Astrocyte (in vitro differentiated cells and primary cell): ENCODE data around the gene CRB2. TPM values are rescaled to one million over a fixed set of nuclear protein-coding genes. Genes with fewer than 3 reads are reported as not detected.

Experiments used
- DNase-seq: peaks from one replicate; pipeline ENCODE4 v3.0.0-alpha.2; 2010; ENCODE audit warnings: low read depth
- FAIRE-seq: peaks from 2 replicates; lab custom pipeline; 2011; peaks lifted over from hg19 to GRCh38; lab: Jason Lieb, UNC
- H2AFZ ChIP-seq: 2 replicates; pipeline ENCODE4 v1.6.0; 2012; ENCODE audit warnings: low read depth, low read length, inconsistent platforms
- H3K27ac ChIP-seq: 2 replicates; pipeline ENCODE4 v1.5.1; 2011; ENCODE audit warnings: low read depth, low read length, inconsistent platforms
- H3K27me3 ChIP-seq: 2 replicates; pipeline ENCODE4 v1.6.0; 2011; ENCODE audit warnings: low read length, inconsistent platforms; ENCODE audit not compliant: insufficient read depth
- H3K36me3 ChIP-seq: 2 replicates; pipeline ENCODE4 v1.5.1; 2011; ENCODE audit warnings: low read length, inconsistent platforms; ENCODE audit not compliant: insufficient read depth
- H3K4me1 ChIP-seq: 2 replicates; pipeline ENCODE4 v1.5.1; 2011; ENCODE audit warnings: low read length, inconsistent platforms; ENCODE audit not compliant: insufficient read depth
- H3K4me2 ChIP-seq: 2 replicates; pipeline ENCODE4 v1.6.0; 2012; ENCODE audit warnings: low read length, inconsistent platforms
- H3K4me3 ChIP-seq: 2 replicates; pipeline ENCODE4 v1.5.1; 2011; ENCODE audit warnings: low read depth, mild to moderate bottlenecking, low read length, inconsistent platforms; ENCODE audit not compliant: insufficient read depth
- H3K79me2 ChIP-seq: 2 replicates; pipeline ENCODE4 v1.6.0; 2012; ENCODE audit warnings: mild to moderate bottlenecking, low read length, inconsistent platforms; ENCODE audit not compliant: insufficient read depth
- H3K9ac ChIP-seq: 2 replicates; pipeline ENCODE4 v1.6.0; 2012; ENCODE audit warnings: mild to moderate bottlenecking, low read length, inconsistent platforms
- H3K9me3 ChIP-seq: 2 replicates; pipeline ENCODE4 v1.5.1; 2012; ENCODE audit warnings: low read depth, mild to moderate bottlenecking, low read length, inconsistent platforms; ENCODE audit not compliant: insufficient read depth
- H4K20me1 ChIP-seq: 2 replicates; pipeline ENCODE4 v1.6.0; 2012; ENCODE audit warnings: low read length, inconsistent platforms; ENCODE audit not compliant: insufficient read depth
- H3K27ac Mint-ChIP-seq: one replicate; pipeline ENCODE4 v1.8.0; 2021; ENCODE audit warnings: mild to moderate bottlenecking, mixed read lengths; ENCODE audit not compliant: unreplicated experiment
- H3K27me3 Mint-ChIP-seq: one replicate; pipeline ENCODE4 v1.8.0; 2021; ENCODE audit warnings: low read depth, mixed read lengths; ENCODE audit not compliant: unreplicated experiment
- H3K36me3 Mint-ChIP-seq: one replicate; pipeline ENCODE4 v1.8.0; 2021; ENCODE audit warnings: low read depth, mixed read lengths; ENCODE audit not compliant: unreplicated experiment
- H3K4me1 Mint-ChIP-seq: one replicate; pipeline ENCODE4 v1.8.0; 2021; ENCODE audit warnings: low read depth, mixed read lengths; ENCODE audit not compliant: unreplicated experiment
- H3K4me3 Mint-ChIP-seq: one replicate; pipeline ENCODE4 v1.8.0; 2021; ENCODE audit warnings: mild to moderate bottlenecking, moderate library complexity, mixed read lengths; ENCODE audit not compliant: unreplicated experiment
- H3K9me3 Mint-ChIP-seq: one replicate; pipeline ENCODE4 v1.8.0; 2021; ENCODE audit warnings: mild to moderate bottlenecking, mixed read lengths; ENCODE audit not compliant: unreplicated experiment
- EZH2 ChIP-seq: IDR thresholded peaks from 2 replicates; pipeline ENCODE4 v1.6.1; 2012; ENCODE audit warnings: mild to moderate bottlenecking, low read length, inconsistent platforms; ENCODE audit not compliant: insufficient read depth
- total RNA-seq: library from RNA; stranded (reverse); gene quantifications from 2 replicates; pipeline ENCODE4 v1.2.1, GENCODE V29; 2021
- TF ChIP-seq, protein P1 (sequence below): IDR thresholded peaks from 2 replicates; pipeline ENCODE4 v1.5.1; 2011; ENCODE audit warnings: low read depth, mild to moderate bottlenecking, inconsistent platforms, low read length, moderate library complexity; ENCODE audit not compliant: insufficient read depth

CRB2 gene
- total RNA-seq, 1 donor from 2014 or later, result 2.4 TPM

DNA sequence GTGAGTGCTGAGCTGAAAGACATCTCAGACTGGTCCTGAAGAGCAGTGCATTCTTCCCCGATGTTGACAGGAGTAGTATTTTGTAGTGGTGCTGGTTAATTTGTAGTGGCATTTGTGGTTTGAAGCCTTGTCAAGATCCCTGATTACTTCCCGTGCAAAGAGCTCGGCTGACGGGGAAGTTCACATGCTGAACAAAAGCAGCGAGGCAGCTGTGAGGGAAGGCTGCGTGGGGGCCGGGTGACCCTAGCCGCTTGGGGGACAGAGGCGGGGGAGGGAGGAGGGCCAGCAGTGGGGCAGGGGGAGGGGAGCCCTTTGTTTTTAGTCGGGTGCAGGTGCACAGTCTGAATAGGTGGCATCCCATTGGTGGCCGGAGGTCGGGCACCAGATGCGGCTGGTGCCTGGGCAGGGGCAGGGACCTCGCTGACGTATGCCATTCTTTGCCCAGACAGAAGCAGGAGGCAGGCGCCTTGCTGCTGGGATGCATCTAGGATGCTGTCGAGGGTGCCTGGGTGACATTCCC lies 64.7 kb downstream of the CRB2 start:
- FAIRE-seq (no peak), DNase-seq (peak; percentile 6)
- H3K27ac Mint-ChIP-seq, result no peak overlapping the region
- no peaks in the 10 kb centered on the region for H3K4me1 Mint-ChIP-seq
- peaks cover 24% of the 10 kb centered on the region for H3K36me3 Mint-ChIP-seq
- TF ChIP-seq, protein P1, sequence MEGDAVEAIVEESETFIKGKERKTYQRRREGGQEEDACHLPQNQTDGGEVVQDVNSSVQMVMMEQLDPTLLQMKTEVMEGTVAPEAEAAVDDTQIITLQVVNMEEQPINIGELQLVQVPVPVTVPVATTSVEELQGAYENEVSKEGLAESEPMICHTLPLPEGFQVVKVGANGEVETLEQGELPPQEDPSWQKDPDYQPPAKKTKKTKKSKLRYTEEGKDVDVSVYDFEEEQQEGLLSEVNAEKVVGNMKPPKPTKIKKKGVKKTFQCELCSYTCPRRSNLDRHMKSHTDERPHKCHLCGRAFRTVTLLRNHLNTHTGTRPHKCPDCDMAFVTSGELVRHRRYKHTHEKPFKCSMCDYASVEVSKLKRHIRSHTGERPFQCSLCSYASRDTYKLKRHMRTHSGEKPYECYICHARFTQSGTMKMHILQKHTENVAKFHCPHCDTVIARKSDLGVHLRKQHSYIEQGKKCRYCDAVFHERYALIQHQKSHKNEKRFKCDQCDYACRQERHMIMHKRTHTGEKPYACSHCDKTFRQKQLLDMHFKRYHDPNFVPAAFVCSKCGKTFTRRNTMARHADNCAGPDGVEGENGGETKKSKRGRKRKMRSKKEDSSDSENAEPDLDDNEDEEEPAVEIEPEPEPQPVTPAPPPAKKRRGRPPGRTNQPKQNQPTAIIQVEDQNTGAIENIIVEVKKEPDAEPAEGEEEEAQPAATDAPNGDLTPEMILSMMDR, result no peak
- TF ChIP-seq EZH2, result no peak
- no peaks in the 10 kb centered on the region for H3K79me2 ChIP-seq
- no peak overlapping the region for H3K9ac ChIP-seq
- no peak overlapping the region for H3K4me3 Mint-ChIP-seq
- peaks cover 3% of the 10 kb centered on the region for H3K27me3 ChIP-seq
- H3K27ac ChIP-seq, result no peak overlapping the region
- no peak overlapping the region for H2AFZ ChIP-seq
- H3K27me3 Mint-ChIP-seq, result peaks cover 52% of the 10 kb centered on the region
- no peaks in the 10 kb centered on the region for H4K20me1 ChIP-seq
- no peaks in the 10 kb centered on the region for H3K36me3 ChIP-seq
- no peaks in the 10 kb centered on the region for H3K4me1 ChIP-seq
- H3K4me3 ChIP-seq, result no peak overlapping the region
- H3K9me3 ChIP-seq, result no peaks in the 10 kb centered on the region
- peaks cover 3% of the 10 kb centered on the region for H3K9me3 Mint-ChIP-seq
- H3K4me2 ChIP-seq, result no peak overlapping the region

DNA sequence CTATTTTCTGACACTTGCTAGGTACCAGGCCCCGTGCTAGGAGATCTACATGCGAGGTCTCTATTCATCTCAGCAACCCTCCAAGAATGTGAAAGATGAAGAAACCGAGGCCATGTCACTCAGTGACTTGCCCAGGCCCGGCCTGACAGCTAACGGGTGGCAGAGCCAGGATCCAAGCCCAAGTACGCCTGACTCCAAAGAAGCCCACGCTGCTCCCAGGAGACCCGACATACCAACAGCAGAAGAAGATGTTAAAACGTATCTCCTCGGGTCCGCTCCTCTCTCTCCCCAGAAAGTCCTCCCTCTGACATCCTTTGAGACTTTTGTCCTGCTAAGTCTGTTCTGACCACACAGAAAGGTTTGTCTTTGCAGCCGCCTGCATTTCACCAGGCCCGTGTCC lies 65.2 kb downstream of the CRB2 start:
- no peak overlapping the region for H3K4me3 Mint-ChIP-seq
- peaks cover 55% of the 10 kb centered on the region for H3K27me3 Mint-ChIP-seq
- Histone ChIP-seq H4K20me1 (no peaks in the 10 kb centered on the region), H3K4me3 (no peak overlapping the region), H3K27me3 (peaks cover 3% of the 10 kb centered on the region), H3K9me3 (no peaks in the 10 kb centered on the region), H3K79me2 (no peaks in the 10 kb centered on the region), H3K4me2 (no peak overlapping the region), H3K36me3 (no peaks in the 10 kb centered on the region), H3K27ac (no peak overlapping the region), H3K4me1 (no peaks in the 10 kb centered on the region), H2AFZ (no peak overlapping the region), H3K9ac (no peak overlapping the region)
- DNase-seq (no peak), FAIRE-seq (no peak)
- no peak for TF ChIP-seq EZH2
- TF ChIP-seq, protein P1, result no peak
- H3K27ac Mint-ChIP-seq, result no peak overlapping the region
- H3K9me3 Mint-ChIP-seq, result peaks cover 3% of the 10 kb centered on the region
- no peaks in the 10 kb centered on the region for H3K4me1 Mint-ChIP-seq
- H3K36me3 Mint-ChIP-seq, result peaks cover 22% of the 10 kb centered on the region

DNA sequence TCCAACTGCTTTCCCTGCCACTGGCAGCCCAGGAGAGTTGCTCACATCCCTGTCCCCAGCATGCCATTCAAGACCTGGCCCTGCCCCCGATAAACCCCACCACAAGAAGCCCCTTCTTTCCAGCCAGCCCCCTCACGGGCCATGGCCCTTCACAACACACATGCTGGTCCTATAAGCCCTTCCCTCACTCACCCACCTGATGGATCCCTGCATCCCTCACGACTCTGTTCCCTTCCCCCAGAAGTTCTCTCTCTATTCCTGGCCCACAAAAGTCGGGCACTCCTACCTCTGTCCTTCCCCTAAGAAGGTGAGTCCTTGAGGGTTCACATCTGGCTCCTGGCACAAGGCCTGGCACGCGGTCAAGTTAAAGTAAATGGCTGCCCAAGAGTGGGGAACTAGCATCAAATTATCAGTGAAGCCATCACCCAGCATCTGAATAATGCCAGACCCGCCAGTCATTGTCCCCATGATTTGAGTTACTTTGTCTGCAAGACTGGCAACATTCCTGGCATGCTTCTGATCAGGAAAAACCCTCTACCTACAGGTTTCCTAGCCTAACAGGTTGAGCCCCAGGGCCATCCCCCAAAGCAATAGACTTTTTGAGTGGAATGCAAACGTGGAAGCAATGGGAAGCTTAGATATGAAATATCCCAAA lies 65.9 kb downstream of the CRB2 start:
- FAIRE-seq, result no peak
- no peaks in the 10 kb centered on the region for H4K20me1 ChIP-seq

More for the DNA sequence above, 65.9 kb downstream of the CRB2 start:
- Histone ChIP-seq H3K27me3 (peaks cover 3% of the 10 kb centered on the region), H3K9me3 (no peaks in the 10 kb centered on the region), H3K9ac (no peak overlapping the region), H3K36me3 (no peaks in the 10 kb centered on the region), H3K4me3 (no peak overlapping the region), H2AFZ (no peak overlapping the region), H3K79me2 (no peaks in the 10 kb centered on the region), H3K4me1 (no peaks in the 10 kb centered on the region), H3K27ac (no peak overlapping the region), H3K4me2 (no peak overlapping the region)
- H3K9me3 Mint-ChIP-seq, result peaks cover 3% of the 10 kb centered on the region
- H3K27ac Mint-ChIP-seq, result no peak overlapping the region
- H3K27me3 Mint-ChIP-seq, result peaks cover 53% of the 10 kb centered on the region
- peaks cover 24% of the 10 kb centered on the region for H3K36me3 Mint-ChIP-seq
- DNase-seq, result no peak
- no peaks in the 10 kb centered on the region for H3K4me1 Mint-ChIP-seq
- H3K4me3 Mint-ChIP-seq, result no peak overlapping the region
- TF ChIP-seq EZH2, result no peak
- TF ChIP-seq, protein P1, result no peak
